Stimulated activated CD8-positive, alpha-beta memory T cell treated with anti-CD3 and anti-CD28 coated beads, Interleukin-4, amount 100 ng/mL, for 24 hours (primary cell): ENCODE results near the gene CENPH.
"Not testable (repeated sequence)": the region's sequence is repeated elsewhere in the genome, so short reads cannot be mapped to it uniquely, and the experiment has no call there.

Source experiments
- DNase-seq: peaks from one replicate; pipeline ENCODE4 v3.0.0-alpha.2; 2020; ENCODE audit warnings: low read depth

Gene CENPH, protein sequence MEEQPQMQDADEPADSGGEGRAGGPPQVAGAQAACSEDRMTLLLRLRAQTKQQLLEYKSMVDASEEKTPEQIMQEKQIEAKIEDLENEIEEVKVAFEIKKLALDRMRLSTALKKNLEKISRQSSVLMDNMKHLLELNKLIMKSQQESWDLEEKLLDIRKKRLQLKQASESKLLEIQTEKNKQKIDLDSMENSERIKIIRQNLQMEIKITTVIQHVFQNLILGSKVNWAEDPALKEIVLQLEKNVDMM

GRCh38 chr5:69189162-69190086 lies at the start of gene CENPH:
TSS of gene CENPH (plus strand) at chr5:69189583. CDS start at chr5:69189635, 52 bp downstream.
- DNase-seq: peak; percentile 84

GRCh38 chr5:69140239-69140638 lies 49.1 kb upstream of the CENPH start:
- DNase-seq: not testable (repeated sequence)

DNA sequence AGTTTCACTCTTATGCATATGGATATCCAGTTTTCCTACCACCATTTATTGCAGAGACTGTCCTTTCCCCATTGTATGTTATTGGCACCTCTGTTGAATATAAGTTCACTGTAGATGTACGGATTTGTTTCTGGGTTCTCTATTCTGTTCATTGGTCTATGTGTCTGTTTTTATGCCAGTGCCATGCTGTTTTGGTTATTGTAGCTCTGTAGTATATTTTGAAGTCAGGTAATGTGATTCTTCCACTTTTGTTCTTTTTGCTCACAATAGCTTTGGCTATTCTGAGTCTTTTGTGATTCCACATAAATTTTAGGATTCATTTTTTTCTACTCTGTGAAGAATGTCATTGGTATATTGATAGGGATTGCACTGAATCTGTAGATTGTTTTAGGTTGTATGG lies 48.6 kb upstream of the CENPH start:
- DNase-seq: no peak

- not testable (repeated sequence) for DNase-seq
Observed at GRCh38 chr5:69148576-69148975, 40.8 kb upstream of the CENPH start.

- no peak for DNase-seq
Observed at GRCh38 chr5:69148981-69149675, 40.3 kb upstream of the CENPH start.

- no peak for DNase-seq
Observed at GRCh38 chr5:69149676-69150010, 39.7 kb upstream of the CENPH start.

DNA sequence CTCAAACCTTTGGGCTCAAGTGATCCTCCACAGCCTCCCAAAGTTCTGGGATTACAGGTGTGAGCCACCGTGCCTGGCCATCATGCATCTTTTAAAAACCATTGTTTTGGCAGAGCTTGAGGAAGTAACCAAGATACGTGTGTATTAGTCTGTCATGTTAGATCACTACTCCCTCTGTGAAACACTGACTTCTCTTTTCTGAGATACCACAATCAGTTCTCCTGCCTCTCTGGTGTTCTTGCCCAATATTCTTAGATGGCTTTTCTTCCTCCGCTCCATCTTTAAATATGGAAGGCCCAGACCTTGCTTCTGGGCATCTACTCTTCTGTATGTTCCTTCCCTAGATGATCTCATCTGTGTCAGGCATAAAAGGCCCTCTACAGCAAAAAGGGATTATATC lies 36.7 kb upstream of the CENPH start:
- no peak for DNase-seq

DNA sequence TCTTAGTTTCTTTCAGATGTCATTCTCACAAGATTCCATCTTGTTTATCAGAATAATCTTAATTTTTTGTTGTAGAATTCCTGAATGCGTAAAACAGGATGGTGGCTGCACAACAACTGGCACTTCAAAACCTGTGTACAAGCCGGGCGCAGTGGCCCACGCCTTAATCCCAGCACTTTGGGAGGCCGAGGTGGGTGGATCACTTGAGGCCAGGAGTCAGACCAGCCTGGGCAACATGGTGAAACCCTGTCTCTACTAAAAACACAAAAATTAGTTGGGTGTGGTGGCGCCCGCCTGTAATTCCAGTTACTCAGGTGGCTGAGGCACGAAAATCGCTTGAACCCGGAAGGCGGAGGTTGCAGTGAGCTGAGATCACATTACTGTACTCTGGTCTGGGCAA lies 32.9 kb upstream of the CENPH start:
- no peak for DNase-seq

- DNase-seq: no peak
Observed at GRCh38 chr5:69158039-69158438, 31.3 kb upstream of the CENPH start.

GRCh38 chr5:69160651-69161050 lies 28.7 kb upstream of the CENPH start:
- no peak for DNase-seq

DNA sequence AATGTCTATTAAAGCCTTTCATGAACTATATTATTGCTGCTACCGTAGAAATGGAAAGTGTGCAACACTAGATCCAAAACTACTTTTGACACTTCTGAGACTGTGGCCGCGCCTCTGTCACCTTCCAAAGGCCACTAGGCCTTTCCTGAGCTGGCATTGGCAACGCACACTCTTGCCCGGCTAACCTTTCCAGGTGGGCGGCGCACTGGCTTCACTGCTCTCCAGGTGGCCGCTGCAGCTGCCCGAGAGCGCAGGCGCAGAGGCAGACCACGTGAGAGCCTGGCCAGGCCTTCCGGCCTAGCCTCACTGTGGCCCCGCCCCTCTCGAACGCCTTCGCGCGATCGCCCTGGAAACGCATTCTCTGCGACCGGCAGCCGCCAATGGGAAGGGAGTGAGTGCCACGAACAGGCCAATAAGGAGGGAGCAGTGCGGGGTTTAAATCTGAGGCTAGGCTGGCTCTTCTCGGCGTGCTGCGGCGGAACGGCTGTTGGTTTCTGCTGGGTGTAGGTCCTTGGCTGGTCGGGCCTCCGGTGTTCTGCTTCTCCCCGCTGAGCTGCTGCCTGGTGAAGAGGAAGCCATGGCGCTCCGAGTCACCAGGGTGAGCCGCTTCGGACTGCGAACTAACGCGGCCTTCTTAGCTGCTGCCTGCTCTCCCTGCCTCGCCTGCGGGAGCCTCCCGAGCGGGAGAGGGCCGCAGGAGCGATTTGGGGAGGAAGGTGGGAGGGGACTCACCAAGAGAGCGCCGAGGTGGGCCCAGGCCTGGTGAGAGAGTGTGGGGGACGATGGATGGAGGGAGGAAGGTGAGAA lies 22.5 kb upstream of the CENPH start, which contains the start of gene CCNB1:
Gene CCNB1, plus strand, starts transcription at position 465 of the 807 bp plus-strand sequence. Its CDS starts 113 bp downstream, at position 578.
- peak; percentile 98 for DNase-seq

- DNase-seq: no peak
Observed at GRCh38 chr5:69167493-69167855, 21.9 kb upstream of the CENPH start.

GRCh38 chr5:69167929-69168328 lies 21.5 kb upstream of the CENPH start:
- DNase-seq: no peak

- DNase-seq: no peak
Observed at GRCh38 chr5:69170495-69170894, 18.9 kb upstream of the CENPH start.

DNA sequence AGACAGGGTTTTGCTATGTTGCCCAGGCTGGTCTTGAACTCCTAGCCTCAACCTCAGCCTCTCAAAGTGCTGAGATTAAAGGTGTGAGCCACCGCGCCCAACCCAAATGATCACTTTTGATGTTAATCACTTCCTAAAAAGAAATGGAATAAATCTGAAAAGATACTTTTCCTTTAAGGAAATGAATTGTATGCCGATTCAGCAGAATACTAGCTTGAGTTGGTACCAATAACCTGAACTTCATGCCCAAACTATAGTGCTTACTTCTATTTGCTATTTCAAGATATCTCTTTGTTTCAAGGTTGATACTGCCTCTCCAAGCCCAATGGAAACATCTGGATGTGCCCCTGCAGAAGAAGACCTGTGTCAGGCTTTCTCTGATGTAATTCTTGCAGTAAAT lies 18.4 kb upstream of the CENPH start:
- no peak for DNase-seq

DNA sequence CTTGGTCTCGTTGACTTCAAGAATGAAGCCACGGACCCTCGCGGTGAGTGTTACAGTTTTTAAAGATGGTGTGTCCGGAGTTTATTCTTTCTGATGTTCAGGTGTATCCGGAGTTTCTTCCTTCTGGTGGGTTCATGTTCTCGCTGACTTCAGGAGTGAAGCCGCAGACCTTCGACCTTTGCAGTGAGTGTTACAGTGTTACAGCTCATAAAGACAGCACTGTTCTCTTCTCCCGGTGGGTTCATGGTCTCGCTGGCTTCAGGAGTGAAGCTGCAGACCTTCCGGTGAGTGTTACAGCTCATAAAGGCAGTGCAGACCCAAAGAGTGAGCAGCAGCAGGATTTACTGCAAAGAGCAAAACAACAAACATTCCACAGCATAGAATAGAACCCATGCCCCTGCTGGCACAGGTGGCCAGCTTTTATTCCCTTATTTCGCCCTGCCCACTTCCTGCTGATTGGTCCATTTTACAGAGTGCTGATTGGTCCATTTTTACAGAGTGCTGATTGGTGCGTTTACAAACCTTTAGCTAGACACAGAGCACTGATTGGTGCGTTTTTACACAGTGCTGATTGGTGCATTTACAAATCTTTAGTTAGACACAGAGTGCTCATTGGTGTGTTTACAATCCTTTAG lies 7.6 kb upstream of the CENPH start:
- not testable (repeated sequence) for DNase-seq

DNA sequence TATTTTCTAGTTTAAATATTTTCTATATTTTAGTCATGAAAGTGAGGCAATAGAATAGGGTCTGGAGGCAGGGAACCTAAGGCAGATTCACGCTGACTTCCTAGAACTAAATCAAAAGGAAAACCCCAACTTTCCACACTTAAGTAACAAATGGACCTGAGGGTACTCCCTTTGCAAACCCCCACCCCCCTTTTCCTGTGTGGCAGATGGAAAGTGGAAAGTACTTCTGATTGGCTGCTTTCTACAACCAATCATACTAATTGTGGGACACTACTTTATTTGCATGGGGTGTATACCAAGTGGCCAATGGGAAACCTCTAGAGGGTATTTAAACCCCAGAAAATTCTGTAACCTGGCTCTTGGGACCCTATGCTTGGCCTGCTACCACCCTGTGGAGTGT lies 4.8 kb upstream of the CENPH start:
- DNase-seq: no peak

DNA sequence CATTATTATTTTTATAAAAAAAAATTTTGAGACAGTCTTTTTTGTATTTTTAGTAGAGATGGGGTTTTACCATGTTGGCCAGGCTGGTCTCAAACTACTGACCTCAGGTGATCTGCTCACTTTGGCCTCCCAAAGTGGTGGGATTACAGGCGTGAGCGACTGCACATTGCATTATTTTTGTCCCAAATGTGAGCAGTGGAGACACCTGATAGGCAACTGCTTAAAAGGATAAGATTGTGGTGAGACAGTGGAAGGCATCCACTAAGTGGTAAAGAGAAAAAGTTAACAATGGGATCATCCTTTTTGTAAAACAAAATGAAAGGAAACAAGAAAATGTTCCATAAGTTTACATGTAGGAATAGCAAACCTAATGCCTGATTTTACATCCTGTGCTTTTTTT lies 2.0 kb upstream of the CENPH start:
- no peak for DNase-seq

GRCh38 chr5:69188811-69189161 lies 597 bp upstream of the CENPH start:
- no peak for DNase-seq

DNA sequence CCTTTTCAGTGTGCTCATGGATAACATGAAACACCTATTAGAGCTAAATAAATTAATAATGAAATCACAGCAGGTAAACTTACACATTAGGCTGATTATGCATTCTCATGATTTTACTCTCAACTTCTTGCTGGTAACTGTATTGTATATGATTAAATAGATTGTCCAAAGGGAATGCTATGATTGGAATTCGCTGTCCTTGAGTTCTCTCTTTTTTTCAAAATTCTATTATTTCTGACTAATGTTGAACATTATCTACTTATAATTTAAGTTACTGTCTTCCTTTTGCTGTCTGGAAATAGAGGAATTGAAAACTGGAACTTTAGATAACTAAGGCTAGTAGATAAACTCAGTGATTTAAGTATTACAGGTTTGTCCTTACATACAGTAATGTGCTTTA lies 13.1 kb downstream of the CENPH start:
- DNase-seq: no peak

- DNase-seq: no peak
Observed at GRCh38 chr5:69206528-69207190, 17.3 kb downstream of the CENPH start.
